Measurements from ENCODE around the gene LIMK1.
"Not testable (repeated sequence)": the region's sequence is repeated elsewhere in the genome, so short reads cannot be mapped to it uniquely, and the experiment has no call there.

The LIMK1 gene

GRCh38 chr7:74155810-74156395 lies 72.3 kb downstream of the LIMK1 start:
- no peaks in the 10 kb centered on the region for H3K36me3 ChIP-seq (ENCODE audit: control insufficient read depth, insufficient read depth, low read length)
- H3K27ac ChIP-seq (ENCODE audit: low read depth, low read length, severe bottlenecking), result no peak overlapping the region
- no peaks in the 10 kb centered on the region for H3K9me3 ChIP-seq (ENCODE audit: control insufficient read depth, low read length)
- H3K4me3 ChIP-seq (ENCODE audit: extremely low read depth, insufficient read depth, low read length, poor library complexity, severe bottlenecking), result no peak overlapping the region
- no peaks in the 10 kb centered on the region for H3K4me1 ChIP-seq (ENCODE audit: control insufficient read depth, insufficient read depth, low read length, poor library complexity, severe bottlenecking)
- WGBS, 2 experiments (ENCODE audit: insufficient coverage in 2 of 2), result 77 to 82% methylated on average over 8 of the region's 9 CpGs

GRCh38 chr7:74157605-74158004 lies 74.0 kb downstream of the LIMK1 start:
- Histone ChIP-seq H3K4me1 (ENCODE audit: control insufficient read depth, insufficient read depth, low read length, poor library complexity, severe bottlenecking) (no peaks in the 10 kb centered on the region), H3K9me3 (ENCODE audit: control insufficient read depth, low read length) (no peaks in the 10 kb centered on the region), H3K27ac (ENCODE audit: low read depth, low read length, severe bottlenecking) (no peak overlapping the region), H3K4me3 (ENCODE audit: extremely low read depth, insufficient read depth, low read length, poor library complexity, severe bottlenecking) (no peak overlapping the region), H3K36me3 (ENCODE audit: control insufficient read depth, insufficient read depth, low read length) (no peaks in the 10 kb centered on the region)
- 87 to 92% methylated on average over 5 of the region's 9 CpGs for WGBS, 2 experiments (ENCODE audit: insufficient coverage in 2 of 2)

- Histone ChIP-seq H3K9me3 (ENCODE audit: control insufficient read depth, low read length) (no peaks in the 10 kb centered on the region), H3K4me1 (ENCODE audit: control insufficient read depth, insufficient read depth, low read length, poor library complexity, severe bottlenecking) (no peaks in the 10 kb centered on the region), H3K36me3 (ENCODE audit: control insufficient read depth, insufficient read depth, low read length) (no peaks in the 10 kb centered on the region), H3K4me3 (ENCODE audit: extremely low read depth, insufficient read depth, low read length, poor library complexity, severe bottlenecking) (no peak overlapping the region), H3K27ac (ENCODE audit: low read depth, low read length, severe bottlenecking) (no peak overlapping the region)
- 11 to 26% methylated on average over 2 to 4 of the region's 7 CpGs for WGBS, 2 experiments (ENCODE audit: insufficient coverage in 2 of 2)
Measured at GRCh38 chr7:74164985-74165456, 81.4 kb downstream of the LIMK1 start.

DNA sequence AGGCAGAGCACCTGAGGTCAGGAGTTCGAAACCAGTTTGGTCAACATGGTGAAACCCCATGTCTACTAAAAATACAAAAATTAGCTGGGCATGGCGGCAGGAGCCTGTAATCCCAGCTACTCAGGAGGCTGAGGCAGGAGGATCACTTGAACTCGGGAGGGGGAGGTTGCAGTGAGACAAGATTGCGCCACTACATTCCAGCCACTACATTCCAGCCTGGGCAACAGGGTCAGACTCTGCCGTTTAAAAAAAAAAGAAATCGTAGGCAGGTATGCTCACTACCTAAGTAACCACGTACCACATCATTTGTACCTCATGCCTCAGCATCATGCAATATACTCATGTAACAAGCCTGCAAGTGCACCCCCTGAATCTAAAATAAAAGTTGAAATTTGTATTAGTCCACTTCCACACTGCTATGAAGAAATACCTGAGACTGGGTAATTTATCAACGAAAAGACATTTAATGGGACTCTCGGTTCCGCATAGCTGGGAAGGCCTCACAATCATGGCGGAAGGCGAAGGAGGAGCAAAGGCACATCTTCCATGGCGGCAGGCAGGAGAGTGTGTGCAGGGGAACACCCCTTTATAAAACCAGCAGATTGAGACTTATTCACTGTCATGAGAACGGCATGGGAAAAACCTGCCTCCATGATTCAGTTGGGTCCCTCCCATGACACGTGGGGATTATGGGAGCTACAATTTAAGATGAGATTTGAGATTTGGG lies 82.4 kb downstream of the LIMK1 start:
- Histone ChIP-seq H3K4me3 (ENCODE audit: extremely low read depth, insufficient read depth, low read length, poor library complexity, severe bottlenecking) (no peak overlapping the region), H3K36me3 (ENCODE audit: control insufficient read depth, insufficient read depth, low read length) (no peaks in the 10 kb centered on the region), H3K27ac (ENCODE audit: low read depth, low read length, severe bottlenecking) (no peak overlapping the region), H3K4me1 (ENCODE audit: control insufficient read depth, insufficient read depth, low read length, poor library complexity, severe bottlenecking) (no peaks in the 10 kb centered on the region), H3K9me3 (ENCODE audit: control insufficient read depth, low read length) (no peaks in the 10 kb centered on the region)
- WGBS, 2 experiments (ENCODE audit: insufficient coverage in 2 of 2), result 97 to 98% methylated on average over 10 to 12 of the region's 15 CpGs

- not testable (repeated sequence) for H3K4me1 ChIP-seq (ENCODE audit: control insufficient read depth, insufficient read depth, low read length, poor library complexity, severe bottlenecking); H3K9me3 ChIP-seq (ENCODE audit: control insufficient read depth, low read length); H3K4me3 ChIP-seq (ENCODE audit: extremely low read depth, insufficient read depth, low read length, poor library complexity, severe bottlenecking); H3K27ac ChIP-seq (ENCODE audit: low read depth, low read length, severe bottlenecking); H3K36me3 ChIP-seq (ENCODE audit: control insufficient read depth, insufficient read depth, low read length)
- WGBS, 2 experiments (ENCODE audit: insufficient coverage in 2 of 2), result 94 to 100% methylated on average over 3 to 4 of the region's 6 CpGs
Measured at GRCh38 chr7:74167324-74167723, 83.7 kb downstream of the LIMK1 start.
